Sigmoid colon (tissue), 7 donors: ENCODE data around the gene MIF4GD. TPM values are rescaled to one million over a fixed set of nuclear protein-coding genes. Genes with fewer than 3 reads are reported as not detected.

Source experiments
- DNase-seq: peaks from one replicate; pipeline ENCODE4 v3.0.0-alpha.2; 2019
- H3K27ac ChIP-seq, 4 donors: fragments of 200-600 bp; sonication (generic); one replicate each; pipeline ENCODE4 v1.5.1; 2016 to 2019; ENCODE audit warnings: mild to moderate bottlenecking in 1 of 4
- H3K27me3 ChIP-seq, 3 donors: fragments of 200-600 bp; sonication (generic); one replicate each; pipeline ENCODE4 v1.5.1; 2019; ENCODE audit warnings: mild to moderate bottlenecking in 1 of 3
- H3K36me3 ChIP-seq, 4 donors: fragments of 200-600 bp; sonication (generic); one replicate each; pipeline ENCODE4 v1.5.1; 2016 to 2019
- H3K4me1 ChIP-seq, 4 donors: fragments of 200-600 bp; sonication (generic); one replicate each; pipeline ENCODE4 v1.5.1; 2017 to 2019
- H3K4me3 ChIP-seq, 4 donors: fragments of 200-600 bp; sonication (generic); one replicate each; pipeline ENCODE4 v1.5.1; 2017 to 2019; ENCODE audit warnings: mild to moderate bottlenecking in 2 of 4, moderate library complexity in 1 of 4
- H3K9me3 ChIP-seq, 4 donors: fragments of 200-600 bp in 3 of 4; sonication (generic) in 3 of 4; one replicate each; pipeline versions ENCODE4 v1.5.1 to v1.6.1; 2013 to 2019
- CTCF ChIP-seq, 4 experiments: fragments of 450-650 bp in 3 of 4; fragments of 200-600 bp in 1 of 4; IDR thresholded peaks; one replicate each; pipeline ENCODE4 v1.5.1; 2016 to 2019; ENCODE audit warnings: antibody characterized with exemption in 4 of 4, mild to moderate bottlenecking in 3 of 4, moderate library complexity in 2 of 4
- EP300 ChIP-seq, 4 donors: sonication (generic); formaldehyde crosslinking; IDR thresholded peaks; one replicate each; pipeline ENCODE4 v1.6.1; 2017; ENCODE audit warnings: antibody characterized with exemption in 4 of 4
- POLR2A ChIP-seq, 2 donors: fragments of 450-650 bp; IDR thresholded peaks; one replicate each; pipeline ENCODE4 v1.6.1; 2016; ENCODE audit warnings: antibody characterized with exemption in 2 of 2, mild to moderate bottlenecking in 2 of 2, moderate library complexity in 2 of 2
- POLR2AphosphoS5 ChIP-seq, 4 donors: sonication (generic); formaldehyde crosslinking; IDR thresholded peaks; one replicate each; pipeline ENCODE4 v1.6.1; 2017; ENCODE audit warnings: antibody characterized with exemption in 4 of 4
- WGBS, 2 donors: extraction: QIAGEN DNeasy Blood & Tissue Kit; methylation state at CpG; one replicate each; pipeline ENCODE4 v1.1.7; 2013; 5-methylcytosine and 5-hydroxymethylcytosine counted together
- intact Hi-C: fragments of 100-400 bp; cut with DNase I; formaldehyde crosslinking; loops from one replicate; pipeline ENCODE4 v1.15.1; 2023
- polyA plus RNA-seq, 3 donors: library from polyadenylated mRNA; stranded (reverse); fragments of 200-250 nt; gene quantifications; one replicate each; pipeline ENCODE4 v1.2.3, GENCODE V29; 2013
- total RNA-seq, 4 donors: library from RNA; depleted of rRNA; stranded (reverse); fragments of >200 nt; gene quantifications; one replicate each; pipeline ENCODE4 v1.1.0, GENCODE V29; 2016
- donor health status: healthy with polysubstance abuse.
- donor health status: Bipolar disorder and iron deficiency.
- donor health status: healthy.

MIF4GD gene
- total and polyA plus RNA-seq, 7 donors, result 15.0 to 40.7 (median 21.0) TPM

- H3K27ac ChIP-seq, result peak overlapping the region; percentile 94 to 99 (median 96)
- intact Hi-C loops, result loop anchor here (2.0 to 5.0 kb wide), 3 partner anchors 17 to 246 kb away; partner anchors contain the start of genes CASKIN2, GRB2, SLC25A19 and TSEN54
- no peaks in the 10 kb centered on the region for H3K27me3 ChIP-seq
- DNase-seq, result peak; percentile 86
- H3K4me3 ChIP-seq, result peak overlapping the region; percentile 47 to 89 (median 82)
- 0% methylated on average over 74 of the region's 74 CpGs for WGBS, 2 donors
- H3K36me3 ChIP-seq, result peaks cover 0 to 9% (median 7%) of the 10 kb centered on the region in 4 donors
- H3K4me1 ChIP-seq, result peaks cover 0 to 32% (median 25%) of the 10 kb centered on the region in 4 donors
- H3K9me3 ChIP-seq, result no peaks in the 10 kb centered on the region
- peak in 1 of 4 donors; percentile 17 for TF ChIP-seq POLR2AphosphoS5 (IDR thresholded peaks at IDR 0.05)
- no peak for TF ChIP-seq POLR2A (IDR thresholded peaks at IDR 0.05)
- peak; percentile 23 to 74 (median 34) for TF ChIP-seq CTCF (IDR thresholded peaks at IDR 0.05)
These were observed 363 bp upstream of the MIF4GD start for GRCh38 chr17:75271233-75271954.

GRCh38 chr17:75270218-75270965 lies 639 bp downstream of the MIF4GD start:
- peak overlapping the region; percentile 94 to 99 (median 96) for H3K27ac ChIP-seq
- intact Hi-C loops, result loop anchor here (2.0 to 5.0 kb wide), 3 partner anchors 18 to 247 kb away; partner anchors contain the start of genes CASKIN2, GRB2, SLC25A19 and TSEN54

DNA sequence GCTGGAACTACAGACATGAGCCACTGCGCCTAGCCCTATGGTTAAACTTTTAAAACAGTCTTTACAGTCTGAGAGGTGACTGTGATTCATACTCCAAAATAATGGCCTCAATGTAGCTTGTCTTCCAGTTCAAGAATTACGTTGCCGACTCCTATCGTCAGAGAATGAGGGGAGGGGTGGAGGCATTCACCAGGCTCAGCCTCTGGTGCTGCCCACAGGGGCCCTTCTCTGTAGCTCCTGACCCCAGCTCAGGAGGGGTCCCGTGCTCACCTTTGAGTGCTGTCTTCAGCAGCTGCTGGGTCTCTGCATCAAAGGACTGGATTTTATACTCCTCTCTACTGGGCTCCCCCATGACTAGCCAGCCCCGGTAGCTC lies 1.2 kb downstream of the MIF4GD start:
- WGBS, 2 donors, result 14 to 27% methylated on average over 6 of the region's 6 CpGs
- Histone ChIP-seq H3K27ac (peak overlapping the region; percentile 94 to 99 (median 96)), H3K36me3 (peaks cover 10 to 23% (median 20%) of the 10 kb centered on the region in 4 donors), H3K4me1 (peaks cover 0 to 32% (median 25%) of the 10 kb centered on the region in 4 donors), H3K27me3 (no peaks in the 10 kb centered on the region), H3K9me3 (no peaks in the 10 kb centered on the region), H3K4me3 (peak overlapping the region; percentile 79 to 93 (median 87))
- no peak for DNase-seq
- TF ChIP-seq CTCF (IDR thresholded peaks at IDR 0.05) (no peak), POLR2A (IDR thresholded peaks at IDR 0.05) (no peak), EP300 (IDR thresholded peaks at IDR 0.05) (no peak), POLR2AphosphoS5 (IDR thresholded peaks at IDR 0.05) (no peak)
- intact Hi-C loops, result loop anchor here (2.0 to 5.0 kb wide), 3 partner anchors 19 to 247 kb away; partner anchors contain the start of genes CASKIN2, GRB2, SLC25A19 and TSEN54

More at GRCh38 chr17:75270218-75270965, 639 bp downstream of the MIF4GD start:
- peak overlapping the region; percentile 79 to 93 (median 87) for H3K4me3 ChIP-seq
- peaks cover 0 to 32% (median 25%) of the 10 kb centered on the region in 4 donors for H3K4me1 ChIP-seq
- peaks cover 6 to 17% (median 17%) of the 10 kb centered on the region in 4 donors for H3K36me3 ChIP-seq
- no peaks in the 10 kb centered on the region for H3K9me3 ChIP-seq
- H3K27me3 ChIP-seq, result no peaks in the 10 kb centered on the region
- DNase-seq, result peak; percentile 88
- TF ChIP-seq POLR2AphosphoS5 (IDR thresholded peaks at IDR 0.05) (peak; percentile 36 to 71 (median 46)), POLR2A (IDR thresholded peaks at IDR 0.05) (peak in 1 of 2 donors; percentile 9), EP300 (IDR thresholded peaks at IDR 0.05) (no peak), CTCF (IDR thresholded peaks at IDR 0.05) (peak in 2 of 4 experiments; percentile 16 to 49)
- WGBS, 2 donors, result 1% methylated on average over 47 of the region's 47 CpGs

- 30 to 62% methylated on average over 14 of the region's 14 CpGs for WGBS, 2 donors
- no peak for TF ChIP-seq EP300 (IDR thresholded peaks at IDR 0.05)
- TF ChIP-seq POLR2AphosphoS5 (IDR thresholded peaks at IDR 0.05), result no peak
- TF ChIP-seq POLR2A (IDR thresholded peaks at IDR 0.05), result no peak
- no peak for TF ChIP-seq CTCF (IDR thresholded peaks at IDR 0.05)
- intact Hi-C loops, result no loop called here
- DNase-seq, result no peak
- Histone ChIP-seq H3K27me3 (no peaks in the 10 kb centered on the region), H3K27ac (no peak overlapping the region), H3K4me1 (peaks cover 0 to 28% (median 22%) of the 10 kb centered on the region in 4 donors), H3K9me3 (no peaks in the 10 kb centered on the region), H3K4me3 (no peak overlapping the region), H3K36me3 (peaks cover 14 to 43% (median 25%) of the 10 kb centered on the region in 4 donors)
These were observed 3.4 kb downstream of the MIF4GD start for GRCh38 chr17:75267411-75268232.
